ENCODE data around the gene PCBP3. TPM values are rescaled to one million over a fixed set of nuclear protein-coding genes. Genes with fewer than 3 reads are reported as not detected.

PCBP3 gene
- total RNA-seq, 2 experiments from 2014 or later, result 3.4 to 3.8 TPM

- peaks cover 66% of the 10 kb centered on the region for H3K4me1 ChIP-seq (ENCODE audit: insufficient read depth, low read length)
- ATAC-seq (ENCODE audit: poor library complexity), result peak; percentile 43
- ChIA-PET CTCF (no interaction called here), POLR2A (interaction anchor here (1.8 kb wide), 1 partner anchor 36 kb away, joined by 5 read pairs; no protein-coding TSS in a partner anchor)
- no peaks in the 10 kb centered on the region for H3K36me3 ChIP-seq (ENCODE audit: insufficient read depth, low read length)
- intact Hi-C loops (cut with DNase I, micrococcal nuclease), result loop anchor here in 1 of 2 experiments (5.0 kb wide), 1 partner anchor 96 kb away; the partner anchor contains the start of gene COL6A1
- DNase-seq, result peak in 2 of 14 experiments; percentile 11 to 40
- Mint-ChIP-seq H3K9me3 (no peaks in the 10 kb centered on the region), H3K36me3 (ENCODE audit: low read depth) (no peaks in the 10 kb centered on the region), H3K27me3 (no peaks in the 10 kb centered on the region), H3K27ac (peak overlapping the region; percentile 81), H3K4me1 (ENCODE audit: low read depth) (peaks cover 96% of the 10 kb centered on the region), H3K4me3 (peak overlapping the region; percentile 40)
- no peaks in the 10 kb centered on the region for H3K27me3 ChIP-seq (ENCODE audit: control insufficient read depth in 1 of 2, insufficient read depth in 2 of 2, low read length in 2 of 2)
- H3K9me3 ChIP-seq (ENCODE audit: control insufficient read depth in 1 of 2, insufficient read depth in 1 of 2, low read length in 2 of 2), result peaks cover 3 to 5% of the 10 kb centered on the region in 2 experiments
- H3K27ac ChIP-seq (ENCODE audit: low read depth in 1 of 2, low read length in 2 of 2), result peak overlapping the region; percentile 23 to 45
- H3K4me3 ChIP-seq (ENCODE audit: low read length), result no peak overlapping the region
- TF ChIP-seq CTCF (IDR thresholded peaks at IDR 0.05), result no peak
These were observed 243.1 kb downstream of the PCBP3 start for GRCh38 chr21:45886610-45887026.

- Mint-ChIP-seq H3K36me3 (ENCODE audit: low read depth) (no peaks in the 10 kb centered on the region), H3K27me3 (no peaks in the 10 kb centered on the region), H3K4me1 (ENCODE audit: low read depth) (peaks cover 96% of the 10 kb centered on the region), H3K27ac (peak overlapping the region; percentile 81), H3K4me3 (peak overlapping the region; percentile 40), H3K9me3 (no peaks in the 10 kb centered on the region)
- CTCF ChIA-PET, result no interaction called here
- no peak for TF ChIP-seq CTCF (IDR thresholded peaks at IDR 0.05)
- no peak overlapping the region for H3K4me3 ChIP-seq (ENCODE audit: low read length)
- H3K36me3 ChIP-seq (ENCODE audit: insufficient read depth, low read length), result no peaks in the 10 kb centered on the region
- POLR2A ChIA-PET, result interaction anchor here (1.8 kb wide), 1 partner anchor 36 kb away, joined by 5 read pairs; no protein-coding TSS in a partner anchor
- intact Hi-C loops (cut with DNase I, micrococcal nuclease), result loop anchor here in 1 of 2 experiments (5.0 kb wide), 1 partner anchor 95 kb away; the partner anchor contains the start of gene COL6A1
- ATAC-seq (ENCODE audit: poor library complexity) (no peak), DNase-seq (peak in 1 of 14 experiments; percentile 3)
- no peaks in the 10 kb centered on the region for H3K27me3 ChIP-seq (ENCODE audit: control insufficient read depth in 1 of 2, insufficient read depth in 2 of 2, low read length in 2 of 2)
- H3K27ac ChIP-seq (ENCODE audit: low read depth in 1 of 2, low read length in 2 of 2), result peak overlapping the region in 1 of 2 donors; percentile 23
- peaks cover 72% of the 10 kb centered on the region for H3K4me1 ChIP-seq (ENCODE audit: insufficient read depth, low read length)
- H3K9me3 ChIP-seq (ENCODE audit: control insufficient read depth in 1 of 2, insufficient read depth in 1 of 2, low read length in 2 of 2), result peaks cover 3 to 5% of the 10 kb centered on the region in 2 experiments
These were observed 243.6 kb downstream of the PCBP3 start for GRCh38 chr21:45887120-45887611.

GRCh38 chr21:45887788-45888187, 244.3 kb downstream of the PCBP3 start:
- Mint-ChIP-seq H3K9me3 (no peaks in the 10 kb centered on the region), H3K36me3 (ENCODE audit: low read depth) (no peaks in the 10 kb centered on the region), H3K4me3 (peak overlapping the region; percentile 40), H3K27ac (peak overlapping the region; percentile 81), H3K27me3 (no peaks in the 10 kb centered on the region), H3K4me1 (ENCODE audit: low read depth) (peaks cover 96% of the 10 kb centered on the region)
- ATAC-seq (ENCODE audit: poor library complexity), result peak; percentile 40
- Histone ChIP-seq H3K9me3 (ENCODE audit: control insufficient read depth in 1 of 2, insufficient read depth in 1 of 2, low read length in 2 of 2) (peaks cover 3 to 5% of the 10 kb centered on the region in 2 experiments), H3K27me3 (ENCODE audit: control insufficient read depth in 1 of 2, insufficient read depth in 2 of 2, low read length in 2 of 2) (no peaks in the 10 kb centered on the region), H3K36me3 (ENCODE audit: insufficient read depth, low read length) (no peaks in the 10 kb centered on the region), H3K27ac (ENCODE audit: low read depth in 1 of 2, low read length in 2 of 2) (no peak overlapping the region), H3K4me3 (ENCODE audit: low read length) (no peak overlapping the region), H3K4me1 (ENCODE audit: insufficient read depth, low read length) (peaks cover 78% of the 10 kb centered on the region)
- ChIA-PET POLR2A (no interaction called here), CTCF (interaction anchor here (2.0 kb wide), 1 partner anchor 8 kb away, joined by 6 read pairs; no protein-coding TSS in a partner anchor)
- intact Hi-C loops (cut with DNase I, micrococcal nuclease), result loop anchor here in 1 of 2 experiments (5.0 kb wide), 1 partner anchor 95 kb away; the partner anchor contains the start of gene COL6A1
- TF ChIP-seq CTCF (IDR thresholded peaks at IDR 0.05), result no peak
- DNase-seq, result no peak

Data from CD4-positive, alpha-beta T cell (primary cell).